GM21528 (cell line): ENCODE data around the gene RAB3GAP1.

Source experiments
- ATAC-seq: cut with Tn5 transposase; IDR thresholded peaks from one replicate; pipeline ENCODE4 v1.9.1; 2021; ENCODE audit warnings: mild to moderate bottlenecking, moderate library complexity; ENCODE audit not compliant: unreplicated experiment, low FRiP score

RAB3GAP1 gene

DNA sequence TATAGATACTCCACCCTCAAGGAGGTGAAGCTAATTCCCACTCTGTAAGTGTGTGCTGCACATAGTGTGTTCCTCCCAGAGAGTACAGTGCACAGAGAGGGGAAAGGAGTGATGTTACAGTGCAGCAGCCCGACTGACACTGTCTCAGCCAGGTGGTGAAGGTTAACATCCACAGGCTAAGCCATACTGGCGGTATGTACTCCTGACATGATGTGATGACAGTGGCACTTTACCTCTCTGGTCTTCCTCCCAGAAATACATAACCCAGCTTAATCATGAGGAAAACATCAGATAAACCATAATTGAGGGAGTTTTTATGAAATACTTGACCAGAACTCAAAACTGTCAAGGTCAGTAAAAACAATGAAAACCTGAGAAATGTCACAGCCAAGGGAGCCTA is 107.1 kb downstream of the RAB3GAP1 start:
- no peak for ATAC-seq

GRCh38 chr2:135162377-135162776 is 110.3 kb downstream of the RAB3GAP1 start:
- no peak for ATAC-seq

- ATAC-seq: no peak
These were observed 110.7 kb downstream of the RAB3GAP1 start for GRCh38 chr2:135162786-135163185.

DNA sequence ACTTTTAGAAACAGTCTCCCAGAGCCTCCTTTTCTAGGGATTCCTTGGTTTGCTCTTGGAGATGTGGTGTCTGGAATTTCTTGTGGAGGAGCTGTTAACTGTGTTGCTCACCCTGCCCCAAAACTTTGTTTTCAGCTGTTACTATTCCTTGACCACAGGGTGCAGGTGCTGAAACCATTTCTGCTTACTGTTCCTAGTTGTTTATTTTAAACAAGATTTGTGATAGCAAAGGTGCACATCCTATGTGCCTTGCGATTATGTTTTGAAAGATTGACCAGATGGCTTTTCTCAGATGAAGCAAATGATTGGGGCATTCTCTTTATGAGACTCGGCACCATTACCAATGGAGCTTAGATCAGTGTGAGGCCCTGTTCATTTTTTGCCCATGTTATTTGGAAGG is 111.2 kb downstream of the RAB3GAP1 start:
- ATAC-seq: no peak

- no peak for ATAC-seq
These were observed 111.8 kb downstream of the RAB3GAP1 start for GRCh38 chr2:135163901-135164300.

DNA sequence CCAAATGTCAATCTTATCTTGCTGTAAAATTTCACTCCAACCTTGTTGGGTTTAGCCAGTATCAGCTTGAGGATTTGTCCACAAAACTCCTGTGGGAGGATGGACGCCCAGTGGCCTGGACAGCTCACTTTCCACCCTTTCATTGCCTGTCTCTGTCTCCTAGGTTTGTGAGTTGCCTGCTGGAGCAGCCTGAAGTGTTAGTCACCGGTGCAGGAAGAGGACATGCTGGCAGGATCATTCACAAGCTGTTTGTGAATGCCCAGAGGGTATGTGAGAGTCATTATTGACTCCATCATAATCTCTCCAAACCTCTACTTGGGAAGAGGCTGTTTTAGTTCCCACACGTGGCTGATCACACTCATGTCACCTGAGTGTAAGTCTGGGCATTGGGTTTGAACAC is 112.3 kb downstream of the RAB3GAP1 start:
- no peak for ATAC-seq

DNA sequence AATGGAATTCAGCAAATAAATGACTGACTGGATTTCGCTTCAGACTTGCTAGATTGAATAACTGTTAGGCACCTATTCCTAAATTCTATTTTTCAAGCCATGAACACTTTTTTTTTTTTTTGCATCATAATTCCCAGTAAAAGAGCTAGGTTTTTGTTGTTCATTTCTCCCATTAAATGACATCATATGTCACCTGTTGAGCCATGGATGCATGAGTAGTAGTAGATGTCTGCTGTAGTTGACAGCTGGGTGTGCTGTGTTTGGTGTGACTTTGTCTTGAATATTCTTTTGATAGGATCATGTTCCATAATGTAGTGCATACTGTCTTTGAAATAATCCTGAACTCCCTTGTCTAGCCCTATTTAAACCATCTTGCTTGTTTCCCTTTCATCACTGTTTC is 115.2 kb downstream of the RAB3GAP1 start:
- no peak for ATAC-seq

GRCh38 chr2:135168204-135168856 is 116.2 kb downstream of the RAB3GAP1 start:
- no peak for ATAC-seq

GRCh38 chr2:135169900-135170753 is 118.0 kb downstream of the RAB3GAP1 start:
- ATAC-seq: no peak

DNA sequence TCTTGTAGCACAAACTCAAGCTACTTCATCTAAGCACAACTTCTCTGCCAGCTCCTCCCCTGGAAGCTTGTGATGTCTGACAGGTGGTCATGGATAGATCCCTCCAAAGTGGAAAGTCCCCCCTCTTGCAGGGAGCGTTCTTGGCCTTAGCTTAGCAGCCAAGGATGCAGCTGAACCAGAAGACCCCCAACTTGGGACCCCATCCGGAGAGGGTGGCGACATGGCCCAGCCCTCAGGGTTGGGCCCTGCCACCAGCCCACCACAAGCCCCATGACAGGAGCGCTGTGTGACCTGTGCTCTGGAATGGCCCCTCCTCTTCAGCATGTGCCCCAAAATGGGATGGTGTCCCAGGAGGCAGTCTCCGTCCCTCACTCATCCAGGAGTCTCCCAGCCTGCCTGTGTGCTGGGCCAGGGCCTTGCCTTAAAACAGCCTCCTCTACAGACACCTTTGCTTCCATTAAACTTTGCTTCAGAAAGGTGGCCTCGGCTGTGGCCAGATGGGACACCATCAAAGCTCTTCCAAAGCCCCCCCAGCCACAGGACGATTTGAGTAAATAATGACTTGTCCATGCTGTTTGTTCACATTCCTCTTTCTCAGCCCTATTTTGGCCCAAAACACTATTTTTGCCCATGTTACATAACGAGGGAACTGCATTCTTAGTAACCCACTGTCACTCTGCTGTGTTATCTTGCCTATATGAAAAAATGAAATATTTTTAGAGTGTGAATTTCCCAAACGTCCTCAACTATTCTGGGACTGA is 122.1 kb downstream of the RAB3GAP1 start:
- no peak for ATAC-seq

DNA sequence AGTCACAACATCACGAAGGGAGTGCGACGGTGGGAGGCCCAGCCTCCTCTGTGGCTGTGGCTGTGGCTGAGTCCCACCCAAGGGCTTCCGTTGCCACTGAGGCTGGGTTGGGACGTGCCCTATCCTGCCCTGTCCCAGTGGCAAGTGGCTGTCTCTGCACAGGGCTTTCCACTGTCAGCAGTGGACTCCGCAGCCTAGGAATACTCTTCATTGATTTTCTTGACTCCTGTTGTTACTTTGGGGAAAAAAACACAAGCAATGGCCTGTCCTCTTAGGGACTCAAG is 122.7 kb downstream of the RAB3GAP1 start:
- ATAC-seq: no peak

- ATAC-seq: no peak
These were observed 123.1 kb downstream of the RAB3GAP1 start for GRCh38 chr2:135175177-135175576.

DNA sequence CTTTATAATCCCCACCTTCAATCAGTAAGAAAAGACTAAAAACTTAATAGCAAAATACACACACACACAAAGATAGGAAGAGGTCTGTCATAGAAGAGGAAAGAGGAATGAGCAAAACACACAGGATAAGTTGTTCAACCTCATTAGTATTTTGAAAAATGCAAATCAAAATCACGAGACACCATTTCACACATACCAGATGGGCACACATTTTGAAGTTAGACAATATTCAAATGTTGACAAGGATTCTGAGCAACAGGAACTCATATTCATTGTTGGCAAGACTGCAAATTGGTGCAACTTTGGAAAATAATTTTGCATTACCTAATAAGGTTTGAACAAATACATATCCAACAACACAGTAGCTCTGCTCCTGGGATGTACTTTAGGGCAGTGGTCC is 127.6 kb downstream of the RAB3GAP1 start:
- no peak for ATAC-seq

- ATAC-seq: no peak
These were observed 130.1 kb downstream of the RAB3GAP1 start for GRCh38 chr2:135182190-135182589.

DNA sequence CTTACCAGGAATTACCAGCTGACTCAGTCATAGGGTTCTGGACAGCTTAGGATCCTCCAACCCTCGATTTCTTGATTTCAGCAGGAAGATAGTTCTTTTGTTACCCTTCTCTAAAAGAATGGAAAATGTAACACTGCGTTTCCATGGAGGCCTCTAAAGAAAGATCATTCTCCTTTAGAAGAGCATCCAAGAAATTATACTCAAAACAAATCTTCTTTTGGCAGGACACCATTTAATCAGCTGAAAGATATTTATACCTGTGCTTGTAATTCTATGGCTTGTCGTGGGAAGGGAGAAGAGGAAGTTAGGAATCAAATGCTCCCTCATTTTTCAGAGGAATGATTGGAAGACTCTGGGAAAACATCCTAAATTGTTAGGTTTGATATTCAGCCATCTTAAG is 130.5 kb downstream of the RAB3GAP1 start:
- no peak for ATAC-seq

DNA sequence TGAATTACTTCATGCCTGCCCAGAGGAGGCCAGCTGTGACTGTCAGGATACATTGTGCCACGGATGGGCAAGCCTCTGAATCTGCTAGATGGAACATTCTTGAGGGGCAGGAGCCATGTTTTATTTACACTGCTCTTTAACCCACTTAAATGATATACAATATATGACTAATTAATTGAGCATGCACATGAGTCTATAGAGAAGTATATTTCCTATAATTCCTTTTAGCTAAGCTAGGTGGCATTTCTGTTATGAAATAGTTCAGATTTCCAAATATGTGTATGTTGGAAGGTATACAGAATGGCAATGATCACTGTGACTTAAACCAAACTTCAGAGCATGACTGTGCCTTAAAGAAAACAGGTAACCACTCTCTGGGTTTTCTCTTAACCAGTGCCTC is 131.7 kb downstream of the RAB3GAP1 start:
- no peak for ATAC-seq

GRCh38 chr2:135186054-135186453 is 134.0 kb downstream of the RAB3GAP1 start:
- ATAC-seq: no peak

DNA sequence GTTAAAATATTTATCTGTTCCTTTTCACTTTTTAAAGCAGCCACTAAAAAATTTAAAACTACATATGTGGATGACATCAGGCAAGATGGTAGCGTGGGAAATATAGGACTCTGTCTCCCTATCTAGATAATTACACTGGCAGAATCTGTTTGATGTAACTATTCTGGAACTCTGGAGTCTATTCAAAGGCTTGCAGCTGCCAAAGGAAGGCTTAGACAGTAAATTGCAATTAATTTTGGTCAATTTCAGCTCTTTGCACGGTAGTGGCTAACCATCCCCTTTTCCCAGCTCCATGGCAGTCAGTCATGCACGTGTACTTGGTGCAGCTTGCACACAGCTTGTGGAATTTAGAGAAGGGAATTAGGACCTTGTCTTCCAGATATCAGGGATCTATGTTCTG is 135.2 kb downstream of the RAB3GAP1 start:
- no peak for ATAC-seq

DNA sequence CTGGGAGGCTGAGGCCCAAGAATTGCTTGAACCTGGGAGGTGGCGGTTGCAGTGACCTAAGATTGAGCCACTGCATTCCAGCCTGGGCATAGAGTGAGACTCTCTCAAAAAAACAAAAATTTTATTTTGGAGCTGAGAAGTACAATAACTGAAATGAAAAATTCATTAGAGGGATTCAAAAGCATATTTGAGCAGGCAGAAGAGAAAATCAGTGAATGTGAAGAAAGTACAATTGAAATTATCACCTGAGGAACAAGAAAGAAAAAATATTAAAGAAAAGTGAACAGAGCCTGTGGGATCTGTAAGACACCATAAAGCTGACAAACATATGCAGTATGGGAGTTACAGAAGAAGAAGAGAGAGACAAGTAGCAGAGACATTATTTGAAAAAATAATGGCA is 137.1 kb downstream of the RAB3GAP1 start:
- ATAC-seq: no peak

DNA sequence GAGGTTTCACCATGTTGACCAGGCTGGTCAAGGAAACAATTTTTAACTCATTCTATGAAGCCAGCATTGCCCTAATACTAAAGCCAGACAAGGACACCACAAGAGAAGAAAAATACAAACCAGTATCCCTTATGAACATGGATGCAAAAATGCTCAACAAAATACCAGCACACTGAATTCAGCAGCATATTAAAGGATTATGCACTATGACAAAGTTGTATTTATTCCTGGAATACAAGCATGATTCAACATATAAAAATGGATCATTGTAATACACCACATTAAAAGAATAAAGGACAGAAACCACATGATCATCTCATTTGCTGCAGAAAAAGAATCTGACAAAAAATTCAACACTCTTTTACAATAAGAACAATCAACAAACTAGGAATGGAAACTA is 138.7 kb downstream of the RAB3GAP1 start:
- ATAC-seq: no peak

DNA sequence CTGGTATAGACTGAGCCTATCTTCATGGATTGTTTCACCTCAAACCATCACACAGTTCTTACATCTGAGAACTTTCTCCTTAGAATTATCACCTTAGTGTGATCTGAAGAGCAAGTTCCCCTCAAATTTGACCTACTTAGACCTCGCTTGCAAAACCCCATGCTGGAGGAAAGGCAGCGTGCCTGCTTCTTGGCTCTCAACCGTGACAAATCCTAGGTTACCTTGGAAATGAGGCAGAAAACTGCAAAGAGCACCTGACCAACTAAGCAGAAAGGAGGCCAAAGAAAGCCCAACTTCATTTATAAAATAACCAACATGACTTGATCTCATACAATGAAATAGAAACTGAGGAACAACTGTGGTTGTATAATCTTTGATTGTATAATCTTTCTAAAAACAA is 146.4 kb downstream of the RAB3GAP1 start:
- no peak for ATAC-seq

- no peak for ATAC-seq
These were observed 150.7 kb downstream of the RAB3GAP1 start for GRCh38 chr2:135202751-135203150.
